ENCODE data around the gene NPTX1. TPM values are rescaled to one million over a fixed set of nuclear protein-coding genes. Genes with fewer than 3 reads are reported as not detected.
A peak's percentile ranks its signal among the peaks of the same experiment; 100 is the strongest.

Gene NPTX1
- total and polyA plus RNA-seq, 2 of the 13 experiments (the other 11 are each of a cell fraction or from before 2014, with no cell fraction given) = 0.01 TPM; not detected in 1

DNA sequence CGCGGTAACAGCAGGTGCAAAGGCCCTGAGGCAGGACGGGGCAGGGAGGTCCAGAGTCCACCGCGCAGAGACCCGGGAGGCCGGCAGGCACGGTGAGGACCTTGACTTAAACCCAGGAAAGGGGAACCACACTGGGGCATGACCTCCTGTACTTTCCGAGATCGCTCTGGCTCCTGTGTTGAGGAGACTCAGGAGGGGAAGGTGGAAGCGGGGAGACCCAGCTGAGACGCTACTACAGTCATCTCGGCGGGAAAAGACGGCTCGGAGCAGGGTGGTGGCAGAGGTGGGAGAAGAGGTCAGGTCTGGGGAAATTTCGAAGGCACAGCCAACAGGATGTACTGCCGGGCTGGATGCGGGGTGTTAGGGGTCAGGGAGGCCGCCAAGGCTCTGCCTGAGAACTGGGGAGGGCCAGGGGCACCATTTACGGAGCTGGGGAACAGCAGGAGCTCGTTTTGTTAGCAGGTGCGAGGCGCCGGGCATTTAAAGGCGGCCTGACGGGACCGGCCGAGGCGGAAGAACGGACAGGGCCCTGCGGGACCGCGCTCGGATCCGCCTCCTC lies 22.3 kb downstream of the NPTX1 start (continued):
- TF ChIP-seq, protein P1, sequence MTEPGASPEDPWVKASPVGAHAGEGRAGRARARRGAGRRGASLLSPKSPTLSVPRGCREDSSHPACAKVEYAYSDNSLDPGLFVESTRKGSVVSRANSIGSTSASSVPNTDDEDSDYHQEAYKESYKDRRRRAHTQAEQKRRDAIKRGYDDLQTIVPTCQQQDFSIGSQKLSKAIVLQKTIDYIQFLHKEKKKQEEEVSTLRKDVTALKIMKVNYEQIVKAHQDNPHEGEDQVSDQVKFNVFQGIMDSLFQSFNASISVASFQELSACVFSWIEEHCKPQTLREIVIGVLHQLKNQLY (CRISPR knock-in tag; IDR thresholded peaks at IDR 0.05) = no peak
- TF ChIP-seq REPIN1 (CRISPR knock-in tag; IDR thresholded peaks at IDR 0.05; ENCODE audit: borderline replicate concordance, low read depth) (no peak), SIN3A (IDR thresholded peaks at IDR 0.05; ENCODE audit: borderline replicate concordance, low read depth, low read length) (no peak), PCBP1 (IDR thresholded peaks at IDR 0.05; ENCODE audit: borderline replicate concordance, low read depth, low read length) (no peak), HOXA3 (CRISPR knock-in tag; IDR thresholded peaks at IDR 0.05) (no peak), FOXM1 (CRISPR knock-in tag; IDR thresholded peaks at IDR 0.05) (no peak), SKI (IDR thresholded peaks at IDR 0.05; ENCODE audit: partially characterized antibody) (no peak), GATAD2A (CRISPR knock-in tag; IDR thresholded peaks at IDR 0.05) (no peak), PAX8 (CRISPR knock-in tag; IDR thresholded peaks at IDR 0.05; ENCODE audit: borderline replicate concordance) (no peak), FLYWCH1 (CRISPR knock-in tag; IDR thresholded peaks at IDR 0.05) (no peak), POLR2A (IDR thresholded peaks at IDR 0.05; ENCODE audit: insufficient read depth in 1 of 2, low read depth in 2 of 2, low read length in 2 of 2) (peak in 1 of 2 experiments; percentile 48; a peak in 1 of 4 replicates), ZNF44 (CRISPR knock-in tag; IDR thresholded peaks at IDR 0.05) (no peak), SYNCRIP (IDR thresholded peaks at IDR 0.05; ENCODE audit: insufficient read depth, low read depth, low read length) (no peak)
- TF ChIP-seq, protein P2, sequence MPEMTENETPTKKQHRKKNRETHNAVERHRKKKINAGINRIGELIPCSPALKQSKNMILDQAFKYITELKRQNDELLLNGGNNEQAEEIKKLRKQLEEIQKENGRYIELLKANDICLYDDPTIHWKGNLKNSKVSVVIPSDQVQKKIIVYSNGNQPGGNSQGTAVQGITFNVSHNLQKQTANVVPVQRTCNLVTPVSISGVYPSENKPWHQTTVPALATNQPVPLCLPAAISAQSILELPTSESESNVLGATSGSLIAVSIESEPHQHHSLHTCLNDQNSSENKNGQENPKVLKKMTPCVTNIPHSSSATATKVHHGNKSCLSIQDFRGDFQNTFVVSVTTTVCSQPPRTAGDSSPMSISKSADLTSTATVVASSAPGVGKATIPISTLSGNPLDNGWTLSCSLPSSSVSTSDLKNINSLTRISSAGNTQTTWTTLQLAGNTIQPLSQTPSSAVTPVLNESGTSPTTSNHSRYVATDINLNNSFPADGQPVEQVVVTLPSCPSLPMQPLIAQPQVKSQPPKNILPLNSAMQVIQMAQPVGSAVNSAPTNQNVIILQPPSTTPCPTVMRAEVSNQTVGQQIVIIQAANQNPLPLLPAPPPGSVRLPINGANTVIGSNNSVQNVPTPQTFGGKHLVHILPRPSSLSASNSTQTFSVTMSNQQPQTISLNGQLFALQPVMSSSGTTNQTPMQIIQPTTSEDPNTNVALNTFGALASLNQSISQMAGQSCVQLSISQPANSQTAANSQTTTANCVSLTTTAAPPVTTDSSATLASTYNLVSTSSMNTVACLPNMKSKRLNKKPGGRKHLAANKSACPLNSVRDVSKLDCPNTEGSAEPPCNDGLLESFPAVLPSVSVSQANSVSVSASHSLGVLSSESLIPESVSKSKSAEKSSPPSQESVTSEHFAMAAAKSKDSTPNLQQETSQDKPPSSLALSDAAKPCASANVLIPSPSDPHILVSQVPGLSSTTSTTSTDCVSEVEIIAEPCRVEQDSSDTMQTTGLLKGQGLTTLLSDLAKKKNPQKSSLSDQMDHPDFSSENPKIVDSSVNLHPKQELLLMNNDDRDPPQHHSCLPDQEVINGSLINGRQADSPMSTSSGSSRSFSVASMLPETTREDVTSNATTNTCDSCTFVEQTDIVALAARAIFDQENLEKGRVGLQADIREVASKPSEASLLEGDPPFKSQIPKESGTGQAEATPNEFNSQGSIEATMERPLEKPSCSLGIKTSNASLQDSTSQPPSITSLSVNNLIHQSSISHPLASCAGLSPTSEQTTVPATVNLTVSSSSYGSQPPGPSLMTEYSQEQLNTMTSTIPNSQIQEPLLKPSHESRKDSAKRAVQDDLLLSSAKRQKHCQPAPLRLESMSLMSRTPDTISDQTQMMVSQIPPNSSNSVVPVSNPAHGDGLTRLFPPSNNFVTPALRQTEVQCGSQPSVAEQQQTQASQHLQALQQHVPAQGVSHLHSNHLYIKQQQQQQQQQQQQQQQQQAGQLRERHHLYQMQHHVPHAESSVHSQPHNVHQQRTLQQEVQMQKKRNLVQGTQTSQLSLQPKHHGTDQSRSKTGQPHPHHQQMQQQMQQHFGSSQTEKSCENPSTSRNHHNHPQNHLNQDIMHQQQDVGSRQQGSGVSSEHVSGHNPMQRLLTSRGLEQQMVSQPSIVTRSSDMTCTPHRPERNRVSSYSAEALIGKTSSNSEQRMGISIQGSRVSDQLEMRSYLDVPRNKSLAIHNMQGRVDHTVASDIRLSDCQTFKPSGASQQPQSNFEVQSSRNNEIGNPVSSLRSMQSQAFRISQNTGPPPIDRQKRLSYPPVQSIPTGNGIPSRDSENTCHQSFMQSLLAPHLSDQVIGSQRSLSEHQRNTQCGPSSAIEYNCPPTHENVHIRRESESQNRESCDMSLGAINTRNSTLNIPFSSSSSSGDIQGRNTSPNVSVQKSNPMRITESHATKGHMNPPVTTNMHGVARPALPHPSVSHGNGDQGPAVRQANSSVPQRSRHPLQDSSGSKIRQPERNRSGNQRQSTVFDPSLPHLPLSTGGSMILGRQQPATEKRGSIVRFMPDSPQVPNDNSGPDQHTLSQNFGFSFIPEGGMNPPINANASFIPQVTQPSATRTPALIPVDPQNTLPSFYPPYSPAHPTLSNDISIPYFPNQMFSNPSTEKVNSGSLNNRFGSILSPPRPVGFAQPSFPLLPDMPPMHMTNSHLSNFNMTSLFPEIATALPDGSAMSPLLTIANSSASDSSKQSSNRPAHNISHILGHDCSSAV (CRISPR knock-in tag; IDR thresholded peaks at IDR 0.05; ENCODE audit: borderline replicate concordance) = no peak
- TF ChIP-seq, protein P3, sequence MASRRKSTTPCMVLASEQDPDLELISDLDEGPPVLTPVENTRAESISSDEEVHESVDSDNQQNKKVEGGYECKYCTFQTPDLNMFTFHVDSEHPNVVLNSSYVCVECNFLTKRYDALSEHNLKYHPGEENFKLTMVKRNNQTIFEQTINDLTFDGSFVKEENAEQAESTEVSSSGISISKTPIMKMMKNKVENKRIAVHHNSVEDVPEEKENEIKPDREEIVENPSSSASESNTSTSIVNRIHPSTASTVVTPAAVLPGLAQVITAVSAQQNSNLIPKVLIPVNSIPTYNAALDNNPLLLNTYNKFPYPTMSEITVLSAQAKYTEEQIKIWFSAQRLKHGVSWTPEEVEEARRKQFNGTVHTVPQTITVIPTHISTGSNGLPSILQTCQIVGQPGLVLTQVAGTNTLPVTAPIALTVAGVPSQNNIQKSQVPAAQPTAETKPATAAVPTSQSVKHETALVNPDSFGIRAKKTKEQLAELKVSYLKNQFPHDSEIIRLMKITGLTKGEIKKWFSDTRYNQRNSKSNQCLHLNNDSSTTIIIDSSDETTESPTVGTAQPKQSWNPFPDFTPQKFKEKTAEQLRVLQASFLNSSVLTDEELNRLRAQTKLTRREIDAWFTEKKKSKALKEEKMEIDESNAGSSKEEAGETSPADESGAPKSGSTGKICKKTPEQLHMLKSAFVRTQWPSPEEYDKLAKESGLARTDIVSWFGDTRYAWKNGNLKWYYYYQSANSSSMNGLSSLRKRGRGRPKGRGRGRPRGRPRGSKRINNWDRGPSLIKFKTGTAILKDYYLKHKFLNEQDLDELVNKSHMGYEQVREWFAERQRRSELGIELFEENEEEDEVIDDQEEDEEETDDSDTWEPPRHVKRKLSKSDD (CRISPR knock-in tag; IDR thresholded peaks at IDR 0.05; ENCODE audit: low read depth) = no peak
- TF ChIP-seq, protein P4, sequence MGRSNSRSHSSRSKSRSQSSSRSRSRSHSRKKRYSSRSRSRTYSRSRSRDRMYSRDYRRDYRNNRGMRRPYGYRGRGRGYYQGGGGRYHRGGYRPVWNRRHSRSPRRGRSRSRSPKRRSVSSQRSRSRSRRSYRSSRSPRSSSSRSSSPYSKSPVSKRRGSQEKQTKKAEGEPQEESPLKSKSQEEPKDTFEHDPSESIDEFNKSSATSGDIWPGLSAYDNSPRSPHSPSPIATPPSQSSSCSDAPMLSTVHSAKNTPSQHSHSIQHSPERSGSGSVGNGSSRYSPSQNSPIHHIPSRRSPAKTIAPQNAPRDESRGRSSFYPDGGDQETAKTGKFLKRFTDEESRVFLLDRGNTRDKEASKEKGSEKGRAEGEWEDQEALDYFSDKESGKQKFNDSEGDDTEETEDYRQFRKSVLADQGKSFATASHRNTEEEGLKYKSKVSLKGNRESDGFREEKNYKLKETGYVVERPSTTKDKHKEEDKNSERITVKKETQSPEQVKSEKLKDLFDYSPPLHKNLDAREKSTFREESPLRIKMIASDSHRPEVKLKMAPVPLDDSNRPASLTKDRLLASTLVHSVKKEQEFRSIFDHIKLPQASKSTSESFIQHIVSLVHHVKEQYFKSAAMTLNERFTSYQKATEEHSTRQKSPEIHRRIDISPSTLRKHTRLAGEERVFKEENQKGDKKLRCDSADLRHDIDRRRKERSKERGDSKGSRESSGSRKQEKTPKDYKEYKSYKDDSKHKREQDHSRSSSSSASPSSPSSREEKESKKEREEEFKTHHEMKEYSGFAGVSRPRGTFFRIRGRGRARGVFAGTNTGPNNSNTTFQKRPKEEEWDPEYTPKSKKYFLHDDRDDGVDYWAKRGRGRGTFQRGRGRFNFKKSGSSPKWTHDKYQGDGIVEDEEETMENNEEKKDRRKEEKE (IDR thresholded peaks at IDR 0.05) = no peak
